Spleen (tissue), 11 donors: Measurements from ENCODE around the gene GJB3. TPM values are rescaled to one million over a fixed set of nuclear protein-coding genes. Genes with fewer than 3 reads are reported as not detected.

ENCODE experiments used
- DNase-seq: peaks from one replicate; pipeline ENCODE4 v3.0.0-alpha.2; 2020
- H3K27ac ChIP-seq, 8 donors: fragments of 200-600 bp; sonication (generic) in 7 of 8; 1 replicate in 4 of 8; 2 replicates in 4 of 8; pipeline versions ENCODE4 v1.5.0 to v1.8.0; 2016 to 2021; ENCODE audit warnings: inconsistent platforms in 4 of 8, mild to moderate bottlenecking in 4 of 8, moderate library complexity in 1 of 8
- H3K27me3 ChIP-seq, 7 donors: fragments of 200-600 bp; sonication (generic) in 6 of 7; replicated peaks in 1 of 7; 1 replicate in 4 of 7; 2 replicates in 3 of 7; pipeline versions ENCODE4 v1.5.0 to v1.8.0; 2016 to 2021; ENCODE audit warnings: inconsistent platforms in 3 of 7, mild to moderate bottlenecking in 1 of 7
- H3K36me3 ChIP-seq, 6 donors: fragments of 200-600 bp; sonication (generic) in 5 of 6; 1 replicate in 4 of 6; 2 replicates in 2 of 6; pipeline versions ENCODE4 v1.5.0 to v1.8.0; 2016 to 2021; ENCODE audit warnings: inconsistent platforms in 2 of 6
- H3K4me1 ChIP-seq, 6 donors: fragments of 200-600 bp; sonication (generic) in 5 of 6; 1 replicate in 3 of 6; 2 replicates in 3 of 6; pipeline versions ENCODE4 v1.5.0 to v1.8.0; 2016 to 2021; ENCODE audit warnings: inconsistent platforms in 3 of 6
- H3K4me3 ChIP-seq, 8 donors: fragments of 200-600 bp; sonication (generic) in 7 of 8; 1 replicate in 4 of 8; 2 replicates in 4 of 8; pipeline versions ENCODE4 v1.5.0 to v1.8.0; 2016 to 2021; ENCODE audit warnings: inconsistent platforms in 4 of 8, mild to moderate bottlenecking in 4 of 8, moderate library complexity in 2 of 8
- H3K9me3 ChIP-seq, 8 donors: fragments of 200-600 bp; sonication (generic) in 7 of 8; 1 replicate in 4 of 8; 2 replicates in 4 of 8; pipeline versions ENCODE4 v1.5.0 to v1.8.0; 2016 to 2021; ENCODE audit warnings: inconsistent platforms in 4 of 8
- CTCF ChIP-seq, 11 experiments: fragments of 200-600 bp in 7 of 11; fragments of 450-650 bp in 4 of 11; sonication (generic) in 4 of 11; IDR thresholded peaks in 8 of 11; conservative IDR thresholded peaks in 3 of 11; 1 replicate in 7 of 11; 2 replicates in 4 of 11; pipeline versions ENCODE4 v1.4.0 to v1.8.0; 2016 to 2021; ENCODE audit warnings: antibody characterized with exemption in 11 of 11, inconsistent platforms in 4 of 11, mild to moderate bottlenecking in 1 of 11
- POLR2A ChIP-seq, 3 donors: fragments of 450-650 bp; IDR thresholded peaks; one replicate each; pipeline ENCODE4 v1.5.1; 2017; ENCODE audit warnings: antibody characterized with exemption in 3 of 3, mild to moderate bottlenecking in 1 of 3
- POLR2AphosphoS5 ChIP-seq, 3 donors: sonication (generic); formaldehyde crosslinking; IDR thresholded peaks; one replicate each; pipeline ENCODE4 v1.5.1; 2017; ENCODE audit warnings: antibody characterized with exemption in 3 of 3
- WGBS, 5 donors: extraction: QIAGEN DNeasy Blood & Tissue Kit in 3 of 5; methylation state at CpG; one replicate each; pipeline versions ENCODE4 v1.1.5 to v1.1.7; 2013 to 2018; 5-methylcytosine and 5-hydroxymethylcytosine counted together
- intact Hi-C: fragments of 100-400 bp; cut with DNase I; formaldehyde crosslinking; loops from one replicate; pipeline ENCODE4 v1.15.0; 2023; ENCODE audit warnings: low total_unique reads
- polyA plus RNA-seq, 3 donors: library from polyadenylated mRNA; stranded (reverse); fragments of 200-250 nt; gene quantifications; one replicate each; pipeline ENCODE4 v1.2.1, GENCODE V29; 2013
- total RNA-seq, 7 donors: library from RNA; depleted of rRNA in 3 of 7; stranded (reverse); fragments of >200 nt in 3 of 7; fragmentation: NEBNext Ultra II Directional in 4 of 7; extraction: Animal tissue kit (Norgen Biotek cat#: 25700) in 4 of 7; gene quantifications; one replicate each; pipeline versions ENCODE4 v1.1.0 to v1.2.1, GENCODE V29; 2016 to 2021
- donor health status: healthy with polysubstance abuse.
- donor health status: DM: no; HTN: no; CAD: no; lungs with moderate emphysema.
- donor health status: DM: no; HTN: no; CAD: no.
- donor health status: Bipolar disorder and iron deficiency.
- donor health status: healthy.
- donor health status: DM: no; HTN: no; CAD: no.
- donor health status: DM: yes; HTN: yes; CAD: no.

The GJB3 gene
- total and polyA plus RNA-seq, 10 donors = 0.11 to 0.23 (median 0.13) TPM; not detected in 7

- H3K27me3 ChIP-seq = peaks cover 0 to 46% (median 0%) of the 10 kb centered on the region in 7 donors
- whole genome bisulfite sequencing, 5 donors = 83 to 89% (median 88%) methylated on average over 9 to 13 of the region's 13 CpGs
- no peak for TF ChIP-seq CTCF (IDR thresholded peaks at IDR 0.05 in 8 of 11, conservative IDR thresholded peaks at IDR 0.05 in 3 of 11)
- TF ChIP-seq POLR2A (IDR thresholded peaks at IDR 0.05) = no peak
- no peak for TF ChIP-seq POLR2AphosphoS5 (IDR thresholded peaks at IDR 0.05)
- H3K36me3 ChIP-seq = no peaks in the 10 kb centered on the region
- H3K9me3 ChIP-seq = no peaks in the 10 kb centered on the region
- peak; percentile 27 for DNase-seq
- intact Hi-C loops = no loop called here
- H3K4me1 ChIP-seq = no peaks in the 10 kb centered on the region
- H3K27ac ChIP-seq = no peak overlapping the region
- no peak overlapping the region for H3K4me3 ChIP-seq
Measured at GRCh38 chr1:34761776-34762307, 19.2 kb upstream of the GJB3 start.

- Histone ChIP-seq H3K27me3 (peaks cover 0 to 49% (median 0%) of the 10 kb centered on the region in 7 donors), H3K27ac (no peak overlapping the region), H3K36me3 (no peaks in the 10 kb centered on the region), H3K4me1 (no peaks in the 10 kb centered on the region), H3K9me3 (no peaks in the 10 kb centered on the region), H3K4me3 (no peak overlapping the region)
- intact Hi-C loops = no loop called here
- no peak for DNase-seq
- WGBS, 5 donors = 66 to 76% (median 72%) methylated on average over 6 to 7 of the region's 7 CpGs
- TF ChIP-seq POLR2AphosphoS5 (IDR thresholded peaks at IDR 0.05) = no peak
- TF ChIP-seq CTCF (IDR thresholded peaks at IDR 0.05 in 8 of 11, conservative IDR thresholded peaks at IDR 0.05 in 3 of 11) = no peak
- no peak for TF ChIP-seq POLR2A (IDR thresholded peaks at IDR 0.05)
Measured at GRCh38 chr1:34762474-34763141, 18.4 kb upstream of the GJB3 start.

GRCh38 chr1:34763142-34763781 is 17.8 kb upstream of the GJB3 start:
- peaks cover 0 to 53% (median 0%) of the 10 kb centered on the region in 7 donors for H3K27me3 ChIP-seq
- H3K36me3 ChIP-seq = no peaks in the 10 kb centered on the region
- H3K4me1 ChIP-seq = no peaks in the 10 kb centered on the region
- intact Hi-C loops = no loop called here
- no peak overlapping the region for H3K27ac ChIP-seq
- DNase-seq = no peak
- H3K9me3 ChIP-seq = no peaks in the 10 kb centered on the region
- TF ChIP-seq POLR2A (IDR thresholded peaks at IDR 0.05) (no peak), POLR2AphosphoS5 (IDR thresholded peaks at IDR 0.05) (no peak), CTCF (IDR thresholded peaks at IDR 0.05 in 8 of 11, conservative IDR thresholded peaks at IDR 0.05 in 3 of 11) (no peak)
- no peak overlapping the region for H3K4me3 ChIP-seq
- WGBS, 5 donors = 47 to 62% (median 55%) methylated on average over 8 of the region's 8 CpGs

- DNase-seq = no peak
- Histone ChIP-seq H3K4me3 (no peak overlapping the region), H3K27ac (no peak overlapping the region), H3K9me3 (no peaks in the 10 kb centered on the region), H3K4me1 (no peaks in the 10 kb centered on the region), H3K36me3 (no peaks in the 10 kb centered on the region), H3K27me3 (peaks cover 0 to 39% (median 0%) of the 10 kb centered on the region in 7 donors)
- WGBS, 5 donors = 74 to 89% (median 85%) methylated on average over 3 of the region's 3 CpGs
- intact Hi-C loops = no loop called here
- TF ChIP-seq POLR2A (IDR thresholded peaks at IDR 0.05) (no peak), CTCF (IDR thresholded peaks at IDR 0.05 in 8 of 11, conservative IDR thresholded peaks at IDR 0.05 in 3 of 11) (no peak), POLR2AphosphoS5 (IDR thresholded peaks at IDR 0.05) (no peak)
Measured at GRCh38 chr1:34768856-34769255, 12.2 kb upstream of the GJB3 start.
